K562 (cell line): Measurements from ENCODE around the gene SAP25. TPM values are rescaled to one million over a fixed set of nuclear protein-coding genes. Genes with fewer than 3 reads are reported as not detected.

Source experiments
- ARID2 ChIP-seq: fragments of 450-650 bp; IDR thresholded peaks from 2 replicates; pipeline ENCODE4 v1.6.1; 2017; ENCODE audit warnings: antibody characterized with exemption, mild to moderate bottlenecking
- BCL6 ChIP-seq: fragments of 250-450 bp; sonication (Bioruptor Pico); IDR thresholded peaks from 2 replicates; pipeline ENCODE4 v1.4.0; 2020
- CBX3 ChIP-seq, 2 experiments: IDR thresholded peaks; 1 replicate in 1 of 2; 2 replicates in 1 of 2; pipeline ENCODE4 v1.6.1; 2012; ENCODE audit warnings: inconsistent platforms in 2 of 2, low read length in 2 of 2, borderline replicate concordance in 1 of 2, control low read depth in 1 of 2
- CC2D1A ChIP-seq: fragments of 450-650 bp; IDR thresholded peaks from 2 replicates; pipeline ENCODE4 v1.6.1; 2017; ENCODE audit warnings: mild to moderate bottlenecking
- CTBP1 ChIP-seq: fragments of 450-650 bp; IDR thresholded peaks from 2 replicates; pipeline ENCODE4 v1.6.1; 2016; ENCODE audit warnings: borderline replicate concordance
- ESRRB ChIP-seq: fragments of 250-450 bp; sonication (Bioruptor Pico); IDR thresholded peaks from 2 replicates; pipeline ENCODE4 v1.5.0; 2020; ENCODE audit warnings: mild to moderate bottlenecking, moderate library complexity, borderline replicate concordance
- FUS ChIP-seq: fragments of 200-400 bp; formaldehyde crosslinking; optimal IDR thresholded peaks from 2 replicates; pipeline ENCODE3; 2017; ENCODE audit warnings: low read depth, low read length
- MAZ ChIP-seq, 2 experiments: fragments of 450-650 bp in 1 of 2; sonication (generic) in 1 of 2; formaldehyde crosslinking; IDR thresholded peaks in 1 of 2; conservative IDR thresholded peaks in 1 of 2; 2 replicates each; pipeline versions ENCODE4 v1.4.0 to v1.5.0; 2020; ENCODE audit warnings: mild to moderate bottlenecking in 1 of 2, missing genetic modification reagents in 1 of 2
- MXI1 ChIP-seq: IDR thresholded peaks from 2 replicates; pipeline ENCODE4 v1.6.1; 2011; ENCODE audit warnings: low read depth, mild to moderate bottlenecking, improper control_type of control experiment, low read length
- POU5F1 ChIP-seq: fragments of 150-350 bp; IDR thresholded peaks from 2 replicates; pipeline ENCODE4 v1.6.1; 2014; ENCODE audit warnings: borderline replicate concordance, low read length, low read depth, mild to moderate bottlenecking; ENCODE audit not compliant: partially characterized antibody
- RBM34 ChIP-seq: fragments of 200-400 bp; formaldehyde crosslinking; IDR thresholded peaks from 2 replicates; pipeline ENCODE4 v1.6.1; 2018; ENCODE audit warnings: low read length, borderline replicate concordance; ENCODE audit not compliant: insufficient read depth
- SLC30A9 ChIP-seq: fragments of 250-450 bp; sonication (Bioruptor Pico); IDR thresholded peaks from 2 replicates; pipeline ENCODE4 v1.8.0; 2022; ENCODE audit warnings: mild to moderate bottlenecking, moderate library complexity
- SNRNP70 ChIP-seq: fragments of 200-400 bp; formaldehyde crosslinking; optimal IDR thresholded peaks from 2 replicates; pipeline ENCODE3; 2017; ENCODE audit warnings: low read depth, low read length
- TCF7L2 ChIP-seq: fragments of 150-350 bp; IDR thresholded peaks from 2 replicates; pipeline ENCODE4 v1.6.1; 2016; ENCODE audit warnings: low read depth, mild to moderate bottlenecking, low read length, moderate library complexity
- ZNF124 ChIP-seq: sonication (generic); formaldehyde crosslinking; IDR thresholded peaks from 2 replicates; pipeline ENCODE4 v1.8.1; 2022; ENCODE audit warnings: missing genetic modification reagents
- ZNF217 ChIP-seq: sonication (generic); formaldehyde crosslinking; IDR thresholded peaks from 2 replicates; pipeline ENCODE4 v1.8.0; 2022; ENCODE audit warnings: mild to moderate bottlenecking, missing genetic modification reagents
- ZNF239 ChIP-seq: fragments of 250-450 bp; sonication (Bioruptor Pico); IDR thresholded peaks from 2 replicates; pipeline ENCODE4 v1.4.0; 2020; ENCODE audit warnings: mild to moderate bottlenecking
- ZNF24 ChIP-seq: fragments of 450-650 bp; IDR thresholded peaks from 2 replicates; pipeline ENCODE4 v1.6.1; 2016
- ZNF41 ChIP-seq: fragments of 250-450 bp; sonication (Bioruptor Pico); conservative IDR thresholded peaks from 2 replicates; pipeline ENCODE4 v1.4.0; 2020; ENCODE audit warnings: mild to moderate bottlenecking
- polyA plus RNA-seq, 8 experiments: library from polyadenylated mRNA; depleted of rRNA in 4 of 8; stranded (reverse) in 5 of 8; unstranded in 3 of 8; fragments of >200 nt; fragmentation: Nextera tagmentation in 2 of 8; fragmentation: Illumina TruSeq in 1 of 8; extraction: Ambion mirVana in 2 of 8; extraction: Trizol in 1 of 8; gene quantifications; 2 replicates each; pipeline versions ENCODE4 v1.2.1 to v1.2.3, GENCODE V29; 2011 to 2014; ENCODE audit warnings: inconsistent platforms in 1 of 8, missing spikeins in 1 of 8
- total RNA-seq, 7 experiments: library from RNA; depleted of rRNA in 6 of 7; stranded (reverse); fragments of >200 nt in 6 of 7; fragmentation: Illumina TruSeq in 2 of 7; extraction: Trizol in 2 of 7; gene quantifications; 2 replicates each; pipeline versions ENCODE4 v1.2.1 to v1.2.3, GENCODE V29; 2011 to 2021; ENCODE audit warnings: low replicate concordance in 1 of 7
- TF ChIP-seq, protein P1 (sequence below): fragments of 450-650 bp; IDR thresholded peaks from one replicate; pipeline ENCODE4 v1.6.1; 2018; ENCODE audit warnings: mild to moderate bottlenecking, moderate library complexity; ENCODE audit not compliant: partially characterized antibody
- TF ChIP-seq, protein P2 (sequence below): sonication (generic); IDR thresholded peaks from 2 replicates; pipeline ENCODE4 v1.6.1; 2016

The SAP25 gene
- total and polyA plus RNA-seq, 9 of the 15 experiments (the other 6 are each of a cell fraction or from before 2014, with no cell fraction given), result 0.13 to 5.3 (median 0.78) TPM; not detected in 1

DNA sequence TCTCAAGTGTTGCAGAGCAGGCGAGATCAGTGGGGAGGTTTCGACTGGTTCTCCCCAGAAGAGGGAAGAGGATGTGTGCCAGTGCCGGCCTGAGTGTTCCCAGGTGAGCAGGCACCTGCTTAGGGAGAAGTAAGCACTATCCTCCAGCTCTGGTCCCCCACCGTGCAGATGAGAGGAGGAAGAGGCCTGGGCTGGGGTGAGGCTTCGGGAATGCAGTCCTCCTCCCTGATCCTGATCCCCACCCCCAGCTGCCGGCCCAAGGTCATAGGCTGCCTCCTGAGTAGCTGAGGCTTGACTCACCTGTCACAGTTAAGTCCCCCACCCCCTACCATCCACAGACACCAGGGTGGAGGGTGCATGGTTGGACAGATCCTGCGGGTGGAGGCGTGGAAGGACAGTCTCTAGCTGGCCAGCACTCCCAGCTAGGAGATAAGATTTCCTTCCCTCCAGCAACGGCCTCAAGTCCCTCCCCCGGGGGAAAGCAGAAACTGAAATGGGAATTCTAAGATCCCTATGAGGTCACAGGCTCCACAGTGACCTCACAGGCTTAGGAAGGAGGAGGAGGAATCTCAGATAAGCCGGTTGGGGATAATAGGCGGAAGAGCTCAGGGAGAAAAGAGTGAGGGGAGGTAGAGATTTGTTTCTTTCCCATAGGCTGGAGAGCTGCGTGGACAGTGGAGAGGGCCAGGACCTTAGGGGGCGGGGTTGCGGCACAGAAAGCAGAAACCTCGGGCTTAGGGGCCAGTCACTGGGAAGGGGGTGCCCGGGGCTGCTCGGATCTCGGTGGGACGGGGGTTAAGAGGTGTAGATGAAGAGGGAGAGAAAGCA, 11.2 kb upstream of the SAP25 start (continued):
- TF ChIP-seq POU5F1, result no peak
- no peak for TF ChIP-seq ZNF124 (CRISPR knock-in tag)
- TF ChIP-seq, protein P1, sequence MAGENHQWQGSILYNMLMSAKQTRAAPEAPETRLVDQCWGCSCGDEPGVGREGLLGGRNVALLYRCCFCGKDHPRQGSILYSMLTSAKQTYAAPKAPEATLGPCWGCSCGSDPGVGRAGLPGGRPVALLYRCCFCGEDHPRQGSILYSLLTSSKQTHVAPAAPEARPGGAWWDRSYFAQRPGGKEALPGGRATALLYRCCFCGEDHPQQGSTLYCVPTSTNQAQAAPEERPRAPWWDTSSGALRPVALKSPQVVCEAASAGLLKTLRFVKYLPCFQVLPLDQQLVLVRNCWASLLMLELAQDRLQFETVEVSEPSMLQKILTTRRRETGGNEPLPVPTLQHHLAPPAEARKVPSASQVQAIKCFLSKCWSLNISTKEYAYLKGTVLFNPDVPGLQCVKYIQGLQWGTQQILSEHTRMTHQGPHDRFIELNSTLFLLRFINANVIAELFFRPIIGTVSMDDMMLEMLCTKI, result no peak
- no peak for TF ChIP-seq FUS
- no peak for TF ChIP-seq CTBP1
- no peak for TF ChIP-seq ZNF41 (CRISPR knock-in tag)
- TF ChIP-seq BCL6 (CRISPR knock-in tag), result no peak
- TF ChIP-seq CC2D1A, result no peak
- no peak for TF ChIP-seq ESRRB (CRISPR knock-in tag)
- no peak; a peak in 1 of 4 replicates for TF ChIP-seq MAZ (CRISPR knock-in tag; conservative IDR thresholded peaks at IDR 0.05 in 1 of 2, IDR thresholded peaks at IDR 0.05 in 1 of 2)
- TF ChIP-seq ARID2, result no peak
- TF ChIP-seq ZNF217, result no peak
- TF ChIP-seq ZNF239, result no peak
- no peak for TF ChIP-seq TCF7L2
- no peak for TF ChIP-seq SLC30A9 (CRISPR knock-in tag)
- TF ChIP-seq, protein P2, sequence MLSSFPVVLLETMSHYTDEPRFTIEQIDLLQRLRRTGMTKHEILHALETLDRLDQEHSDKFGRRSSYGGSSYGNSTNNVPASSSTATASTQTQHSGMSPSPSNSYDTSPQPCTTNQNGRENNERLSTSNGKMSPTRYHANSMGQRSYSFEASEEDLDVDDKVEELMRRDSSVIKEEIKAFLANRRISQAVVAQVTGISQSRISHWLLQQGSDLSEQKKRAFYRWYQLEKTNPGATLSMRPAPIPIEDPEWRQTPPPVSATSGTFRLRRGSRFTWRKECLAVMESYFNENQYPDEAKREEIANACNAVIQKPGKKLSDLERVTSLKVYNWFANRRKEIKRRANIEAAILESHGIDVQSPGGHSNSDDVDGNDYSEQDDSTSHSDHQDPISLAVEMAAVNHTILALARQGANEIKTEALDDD, result no peak
- no peak for TF ChIP-seq CBX3 (IDR thresholded peaks at IDR 0.05; ENCODE audit: borderline replicate concordance in 1 of 2, low read length in 2 of 2)
- TF ChIP-seq MXI1, result no peak
- no peak for TF ChIP-seq ZNF24
- TF ChIP-seq SNRNP70, result no peak
- TF ChIP-seq RBM34, result no peak
